ENCODE results near the gene AHRR.

Gene AHRR

DNA sequence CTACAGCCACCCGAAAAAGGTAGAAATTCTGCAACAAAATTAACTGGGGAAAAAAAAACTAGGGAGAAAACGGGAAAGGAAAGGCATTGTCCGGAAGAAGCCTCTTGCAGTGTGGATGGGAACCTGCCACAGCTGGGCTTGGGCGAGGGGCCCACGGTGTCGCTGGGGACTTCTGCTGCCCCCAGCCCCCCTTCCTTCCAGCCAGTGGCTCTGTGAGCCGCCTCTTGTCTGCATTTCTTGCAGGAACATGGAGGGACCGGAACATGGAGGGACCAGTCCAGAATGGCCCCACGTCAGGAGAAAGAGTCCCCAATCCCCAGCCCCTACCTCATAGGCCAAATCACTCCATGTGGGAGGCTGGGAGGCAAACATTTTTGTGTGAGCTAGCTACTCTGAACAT lies 84.5 kb downstream of the AHRR start:
- DNase-seq (ENCODE audit: extremely low spot score): no peak
- no peak for TF ChIP-seq SUZ12 (IDR thresholded peaks at IDR 0.05)
- no peak for TF ChIP-seq LEF1 (IDR thresholded peaks at IDR 0.05; ENCODE audit: borderline replicate concordance)
- no peak for TF ChIP-seq SP1 (IDR thresholded peaks at IDR 0.05)
- TF ChIP-seq NFRKB (IDR thresholded peaks at IDR 0.05): no peak
- TF ChIP-seq FOXA1 (IDR thresholded peaks at IDR 0.05): no peak
- CTCF ChIA-PET: no interaction called here
- POLR2A ChIA-PET: interaction anchor here (0.5 to 5.5 kb wide), 4 partner anchors 8 to 31 kb away, joined by 3 to 39 read pairs (median 4); no protein-coding TSS in a partner anchor

DNA sequence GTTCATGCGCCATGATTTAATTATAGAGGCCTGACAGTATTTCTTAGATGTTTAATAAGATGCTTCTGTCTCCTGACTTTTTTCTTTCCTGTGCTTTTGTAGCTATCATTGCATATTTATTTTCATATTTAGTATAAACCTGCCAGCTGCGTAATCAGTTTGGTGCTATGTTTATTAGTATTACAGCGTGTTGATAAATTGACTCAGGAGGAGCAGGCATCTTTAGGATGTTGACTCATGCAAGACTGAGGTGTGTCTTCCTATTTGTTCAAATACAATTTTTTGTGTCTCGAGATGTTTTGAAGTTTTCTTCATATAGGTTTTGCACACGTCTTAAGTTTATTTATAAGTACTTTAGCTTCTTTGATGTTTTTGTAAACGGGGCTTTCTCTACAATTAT lies 85.5 kb downstream of the AHRR start:
- ChIA-PET POLR2A (interaction anchor here (0.8 to 1.1 kb wide), 2 partner anchors 7 to 32 kb away, joined by 3 to 4 read pairs; no protein-coding TSS in a partner anchor), CTCF (interaction anchor here (1.2 to 1.3 kb wide), 2 partner anchors 14 to 90 kb away, joined by 3 to 5 read pairs; no protein-coding TSS in a partner anchor)
- TF ChIP-seq ELF4 (IDR thresholded peaks at IDR 0.05) (no peak), LEF1 (IDR thresholded peaks at IDR 0.05; ENCODE audit: borderline replicate concordance) (no peak), L3MBTL2 (conservative IDR thresholded peaks at IDR 0.05) (no peak), ZNF384 (IDR thresholded peaks at IDR 0.05) (no peak), BHLHE40 (IDR thresholded peaks at IDR 0.05; ENCODE audit: borderline replicate concordance) (no peak)
- no peak for DNase-seq (ENCODE audit: extremely low spot score)

DNA sequence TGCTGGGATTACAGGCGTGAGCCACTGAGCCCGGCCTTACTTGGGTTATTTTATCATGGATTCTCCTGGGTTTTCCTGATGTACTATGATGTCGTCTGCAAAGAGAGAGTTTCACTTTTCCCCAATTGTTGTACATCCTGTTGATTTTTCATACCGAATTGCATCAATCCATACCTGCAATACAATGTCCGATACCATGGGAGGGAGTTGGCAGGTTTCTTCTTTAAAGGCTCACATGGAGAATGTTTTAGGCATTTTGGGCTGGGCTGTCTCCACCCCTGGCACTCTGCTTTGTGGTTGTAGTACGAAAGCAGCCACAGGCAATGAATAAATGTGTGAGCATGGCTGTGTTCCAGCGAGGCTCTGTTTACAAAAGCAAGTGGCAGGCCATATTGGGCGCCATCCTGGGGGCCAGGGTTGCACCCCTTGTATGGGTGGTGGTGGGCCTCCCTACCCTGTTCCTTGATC lies 86.3 kb downstream of the AHRR start:
- no peak for DNase-seq (ENCODE audit: extremely low spot score)
- CTCF ChIA-PET: interaction anchor here (1.3 kb wide), 1 partner anchor 14 kb away, joined by 5 read pairs; no protein-coding TSS in a partner anchor
- TF ChIP-seq TARDBP (IDR thresholded peaks at IDR 0.05) (no peak), SP1 (IDR thresholded peaks at IDR 0.05) (no peak), HDGF (IDR thresholded peaks at IDR 0.05; ENCODE audit: borderline replicate concordance) (no peak), CTBP1 (IDR thresholded peaks at IDR 0.05; ENCODE audit: borderline replicate concordance) (no peak), BHLHE40 (IDR thresholded peaks at IDR 0.05; ENCODE audit: borderline replicate concordance) (no peak), FOXA1 (IDR thresholded peaks at IDR 0.05) (no peak), NFRKB (IDR thresholded peaks at IDR 0.05) (no peak), L3MBTL2 (conservative IDR thresholded peaks at IDR 0.05) (no peak), SUZ12 (IDR thresholded peaks at IDR 0.05) (no peak), LEF1 (IDR thresholded peaks at IDR 0.05; ENCODE audit: borderline replicate concordance) (no peak), FOXK2 (IDR thresholded peaks at IDR 0.05) (no peak)
- TF ChIP-seq, protein P1, sequence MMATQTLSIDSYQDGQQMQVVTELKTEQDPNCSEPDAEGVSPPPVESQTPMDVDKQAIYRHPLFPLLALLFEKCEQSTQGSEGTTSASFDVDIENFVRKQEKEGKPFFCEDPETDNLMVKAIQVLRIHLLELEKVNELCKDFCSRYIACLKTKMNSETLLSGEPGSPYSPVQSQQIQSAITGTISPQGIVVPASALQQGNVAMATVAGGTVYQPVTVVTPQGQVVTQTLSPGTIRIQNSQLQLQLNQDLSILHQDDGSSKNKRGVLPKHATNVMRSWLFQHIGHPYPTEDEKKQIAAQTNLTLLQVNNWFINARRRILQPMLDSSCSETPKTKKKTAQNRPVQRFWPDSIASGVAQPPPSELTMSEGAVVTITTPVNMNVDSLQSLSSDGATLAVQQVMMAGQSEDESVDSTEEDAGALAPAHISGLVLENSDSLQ (IDR thresholded peaks at IDR 0.05): no peak
- POLR2A ChIA-PET: no interaction called here

DNA sequence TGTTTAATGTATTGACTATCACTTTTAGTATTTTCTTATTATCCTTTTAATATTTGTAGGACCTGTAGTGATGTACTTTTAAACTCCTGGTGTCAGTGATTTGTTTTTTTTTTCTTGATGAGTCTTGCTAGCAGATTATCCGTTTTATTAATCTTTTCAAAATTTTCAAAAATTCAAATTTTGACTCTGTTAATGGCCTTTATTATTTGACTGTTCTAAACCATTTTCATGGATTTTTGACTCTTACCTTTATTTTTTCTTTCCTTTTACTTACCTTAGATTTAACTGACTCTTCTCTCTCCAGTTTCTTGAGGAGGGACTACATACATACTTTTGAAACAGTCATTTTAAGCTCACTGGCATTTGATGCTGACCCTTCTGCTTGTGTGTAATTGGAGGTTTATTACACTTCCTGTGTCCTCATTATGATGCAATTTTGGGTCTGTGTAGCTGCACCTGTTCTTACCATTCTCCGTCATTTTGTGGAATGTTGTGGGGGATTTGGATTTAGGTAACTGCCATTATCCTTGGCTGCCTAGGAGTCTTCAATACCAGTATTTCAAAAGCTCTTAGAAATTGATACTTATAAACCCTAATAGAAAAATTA lies 89.5 kb downstream of the AHRR start:
- no peak for TF ChIP-seq SP1 (IDR thresholded peaks at IDR 0.05)
- TF ChIP-seq ARNT (IDR thresholded peaks at IDR 0.05): no peak
- no peak for TF ChIP-seq NFRKB (IDR thresholded peaks at IDR 0.05)
- no peak for TF ChIP-seq FOXK2 (IDR thresholded peaks at IDR 0.05)
- TF ChIP-seq FOXA1 (IDR thresholded peaks at IDR 0.05): no peak
- no peak for TF ChIP-seq FOXM1 (IDR thresholded peaks at IDR 0.05; ENCODE audit: borderline replicate concordance)
- no peak for TF ChIP-seq L3MBTL2 (conservative IDR thresholded peaks at IDR 0.05)
- no peak for TF ChIP-seq SUZ12 (IDR thresholded peaks at IDR 0.05)
- TF ChIP-seq, protein P1 (IDR thresholded peaks at IDR 0.05): no peak
- TF ChIP-seq ZNF384 (IDR thresholded peaks at IDR 0.05): no peak
- TF ChIP-seq LEF1 (IDR thresholded peaks at IDR 0.05; ENCODE audit: borderline replicate concordance): no peak
- no peak for TF ChIP-seq BHLHE40 (IDR thresholded peaks at IDR 0.05; ENCODE audit: borderline replicate concordance)
- no peak for TF ChIP-seq ELF4 (IDR thresholded peaks at IDR 0.05)
- no peak for TF ChIP-seq TARDBP (IDR thresholded peaks at IDR 0.05)
- TF ChIP-seq HDGF (IDR thresholded peaks at IDR 0.05; ENCODE audit: borderline replicate concordance): no peak
- TF ChIP-seq CTBP1 (IDR thresholded peaks at IDR 0.05; ENCODE audit: borderline replicate concordance): no peak
- CTCF ChIA-PET: interaction anchor here (1.0 kb wide), 1 partner anchor 93 kb away, joined by 3 read pairs; no protein-coding TSS in a partner anchor
- POLR2A ChIA-PET: interaction anchor here (1.3 kb wide), 1 partner anchor 29 kb away, joined by 3 read pairs; no protein-coding TSS in a partner anchor
- DNase-seq (ENCODE audit: extremely low spot score): no peak

DNA sequence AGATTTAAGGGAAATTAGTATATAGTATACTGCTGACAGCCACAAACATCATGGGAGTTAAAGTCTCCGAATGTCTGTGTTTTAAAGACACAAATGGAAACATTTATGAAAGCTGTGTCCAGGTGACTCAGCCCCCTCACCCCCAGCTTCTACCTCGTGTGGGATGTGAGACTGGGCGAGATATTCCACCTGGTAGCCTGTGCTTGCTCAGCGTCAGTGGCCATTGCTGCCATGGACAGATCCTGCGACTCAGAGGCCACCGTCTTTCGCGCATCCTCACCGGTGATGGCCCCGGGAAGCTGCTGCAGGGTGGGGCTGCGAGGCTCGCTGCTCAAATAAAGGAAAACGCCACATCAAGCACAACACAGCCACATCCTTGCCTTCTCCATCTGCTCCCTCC lies 90.2 kb downstream of the AHRR start:
- no peak for TF ChIP-seq HDGF (IDR thresholded peaks at IDR 0.05; ENCODE audit: borderline replicate concordance)
- no peak for TF ChIP-seq ARNT (IDR thresholded peaks at IDR 0.05)
- no peak for TF ChIP-seq FOXA1 (IDR thresholded peaks at IDR 0.05)
- TF ChIP-seq FOXM1 (IDR thresholded peaks at IDR 0.05; ENCODE audit: borderline replicate concordance): no peak
- no peak for TF ChIP-seq FOXK2 (IDR thresholded peaks at IDR 0.05)
- no peak for TF ChIP-seq SUZ12 (IDR thresholded peaks at IDR 0.05)
- TF ChIP-seq L3MBTL2 (conservative IDR thresholded peaks at IDR 0.05): no peak
- TF ChIP-seq SP1 (IDR thresholded peaks at IDR 0.05): no peak
- TF ChIP-seq CTBP1 (IDR thresholded peaks at IDR 0.05; ENCODE audit: borderline replicate concordance): no peak
- no peak for TF ChIP-seq LEF1 (IDR thresholded peaks at IDR 0.05; ENCODE audit: borderline replicate concordance)
- TF ChIP-seq BHLHE40 (IDR thresholded peaks at IDR 0.05; ENCODE audit: borderline replicate concordance): no peak
- no peak for TF ChIP-seq NFRKB (IDR thresholded peaks at IDR 0.05)
- no peak for TF ChIP-seq ZNF384 (IDR thresholded peaks at IDR 0.05)
- TF ChIP-seq ELF4 (IDR thresholded peaks at IDR 0.05): no peak
- TF ChIP-seq, protein P1 (IDR thresholded peaks at IDR 0.05): no peak
- TF ChIP-seq TARDBP (IDR thresholded peaks at IDR 0.05): no peak
- no peak for DNase-seq (ENCODE audit: extremely low spot score)
- ChIA-PET POLR2A (interaction anchor here (0.7 to 1.3 kb wide), 2 partner anchors 28 to 90 kb away, joined by 3 read pairs; partner anchors contain the start of gene AHRR), CTCF (interaction anchor here (1.0 kb wide), 1 partner anchor 94 kb away, joined by 3 read pairs; no protein-coding TSS in a partner anchor)

DNA sequence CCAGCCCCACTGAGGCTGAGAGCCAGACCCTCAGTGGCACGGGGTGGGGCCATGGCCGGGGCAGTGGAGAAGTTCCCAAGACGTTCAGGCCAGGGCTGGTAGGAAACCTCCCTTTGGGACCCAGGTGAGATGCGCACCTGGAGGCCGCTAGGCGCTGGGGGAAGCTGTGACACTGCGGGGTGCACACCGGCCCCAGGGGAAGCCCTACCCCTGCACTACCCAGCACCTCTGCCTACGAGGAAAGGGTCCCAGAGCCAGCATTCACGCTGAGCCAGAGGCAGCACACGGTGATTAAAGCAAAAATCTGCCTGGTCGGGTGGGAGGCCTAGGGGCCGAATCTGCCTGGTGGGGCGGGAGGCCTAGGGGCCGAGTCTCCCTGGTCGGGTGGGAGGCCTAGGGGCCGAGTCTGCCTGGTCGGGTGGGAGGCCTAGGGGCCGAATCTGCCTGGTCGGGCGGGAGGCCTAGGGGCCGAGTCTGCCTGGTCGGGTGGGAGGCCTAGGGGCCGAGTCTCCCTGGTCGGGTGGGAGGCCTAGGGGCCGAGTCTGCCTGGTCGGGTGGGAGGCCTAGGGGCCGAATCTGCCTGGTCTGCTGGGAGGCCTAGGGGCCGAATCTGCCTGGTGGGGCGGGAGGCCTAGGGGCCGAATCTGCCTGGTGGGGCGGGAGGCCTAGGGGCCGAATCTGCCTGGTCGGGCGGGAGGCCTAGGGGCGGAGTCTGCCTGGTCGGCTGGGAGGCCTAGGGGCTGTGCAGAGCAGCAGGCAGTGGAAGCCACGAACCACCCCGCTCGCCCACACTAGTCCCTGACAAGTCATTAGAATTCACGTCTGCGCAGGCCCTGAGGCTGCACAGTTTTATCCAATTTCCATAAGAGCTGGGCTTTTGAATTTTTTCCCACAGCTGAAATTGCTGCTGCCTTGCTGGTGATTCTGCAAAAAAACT lies 93.7 kb downstream of the AHRR start:
- ChIA-PET CTCF (interaction anchor here (0.6 to 2.1 kb wide), 12 partner anchors 9 to 99 kb away, joined by 3 to 18 read pairs (median 4); no protein-coding TSS in a partner anchor), POLR2A (interaction anchor here (0.6 to 2.5 kb wide), 30 partner anchors 8 to 228 kb away, joined by 3 to 39 read pairs (median 4); partner anchors contain the start of genes EXOC3 and PDCD6)
- peak; percentile 75 for DNase-seq (ENCODE audit: extremely low spot score)
